Neural progenitor cell (in vitro differentiated cells): Measurements from ENCODE around the gene DRD2. TPM values are rescaled to one million over a fixed set of nuclear protein-coding genes. Genes with fewer than 3 reads are reported as not detected.

Experiments
- DNase-seq: peaks from one replicate; pipeline ENCODE4 v3.0.0-alpha.2; 2016; ENCODE audit warnings: low spot score
- H2AFZ ChIP-seq: fragments of 200-600 bp; sonication (generic); replicated peaks from 2 replicates; pipeline ENCODE4 v1.6.1; 2016; ENCODE audit warnings: antibody characterized with exemption
- H3F3A ChIP-seq: fragments of 200-600 bp; sonication (generic); 2 replicates; pipeline ENCODE4 v1.6.1; 2016; ENCODE audit warnings: antibody characterized with exemption, low read depth
- H3K27ac ChIP-seq: fragments of 200-600 bp; sonication (generic); 2 replicates; pipeline ENCODE4 v1.5.1; 2016; ENCODE audit warnings: mild to moderate bottlenecking
- H3K27me3 ChIP-seq: fragments of 200-600 bp; sonication (generic); 2 replicates; pipeline ENCODE4 v1.6.1; 2016; ENCODE audit warnings: mild to moderate bottlenecking, moderate library complexity
- H3K36me3 ChIP-seq: fragments of 200-600 bp; sonication (generic); 2 replicates; pipeline ENCODE4 v1.5.1; 2016
- H3K4me1 ChIP-seq: fragments of 200-600 bp; sonication (generic); 2 replicates; pipeline ENCODE4 v1.6.1; 2016; ENCODE audit warnings: mixed run types
- H3K4me2 ChIP-seq: fragments of 200-600 bp; sonication (generic); 2 replicates; pipeline ENCODE4 v1.6.1; 2016
- H3K4me3 ChIP-seq: fragments of 200-600 bp; sonication (generic); 2 replicates; pipeline ENCODE4 v1.5.1; 2016
- H3K79me2 ChIP-seq: fragments of 200-600 bp; sonication (generic); 2 replicates; pipeline ENCODE4 v1.6.1; 2016; ENCODE audit warnings: low read depth
- H3K9ac ChIP-seq: fragments of 200-600 bp; sonication (generic); 2 replicates; pipeline ENCODE4 v1.6.1; 2016
- H3K9me3 ChIP-seq: fragments of 200-600 bp; sonication (generic); 2 replicates; pipeline ENCODE4 v1.5.1; 2016; ENCODE audit warnings: low read depth
- H4K20me1 ChIP-seq: fragments of 200-600 bp; sonication (generic); 2 replicates; pipeline ENCODE4 v1.6.1; 2016; ENCODE audit warnings: low read depth
- H3K27ac Mint-ChIP-seq: 3 replicates; pipeline ENCODE4 v1.8.0; 2021; ENCODE audit warnings: mixed read lengths
- H3K27me3 Mint-ChIP-seq: 2 replicates; pipeline ENCODE4 v1.8.0; 2022; ENCODE audit warnings: low read depth, mild to moderate bottlenecking, inconsistent platforms, moderate library complexity, mixed read lengths; ENCODE audit not compliant: insufficient read depth
- H3K36me3 Mint-ChIP-seq: 3 replicates; pipeline ENCODE4 v1.8.0; 2021; ENCODE audit warnings: mixed read lengths
- H3K4me1 Mint-ChIP-seq: 3 replicates; pipeline ENCODE4 v1.8.0; 2021; ENCODE audit warnings: mixed read lengths
- H3K4me3 Mint-ChIP-seq: 3 replicates; pipeline ENCODE4 v1.8.0; 2021; ENCODE audit warnings: mild to moderate bottlenecking, moderate library complexity, mixed read lengths
- H3K9me3 Mint-ChIP-seq: 3 replicates; pipeline ENCODE4 v1.8.0; 2020; ENCODE audit warnings: mixed read lengths
- CTCF ChIP-seq: fragments of 200-600 bp; sonication (generic); IDR thresholded peaks from 2 replicates; pipeline ENCODE4 v1.5.1; 2017; ENCODE audit warnings: antibody characterized with exemption, mild to moderate bottlenecking
- EZH2 ChIP-seq: fragments of 200-600 bp; sonication (generic); IDR thresholded peaks from 2 replicates; pipeline ENCODE4 v1.6.1; 2017; ENCODE audit warnings: antibody characterized with exemption, mild to moderate bottlenecking, moderate library complexity
- EZH2phosphoT487 ChIP-seq: fragments of 200-600 bp; sonication (generic); IDR thresholded peaks from 2 replicates; pipeline ENCODE4 v1.6.1; 2017; ENCODE audit warnings: antibody characterized with exemption
- total RNA-seq: library from RNA; depleted of rRNA; stranded (reverse); fragments of >200 nt; gene quantifications from 2 replicates; pipeline ENCODE4 v1.2.3, GENCODE V29; 2015; ENCODE audit warnings: low replicate concordance

Gene DRD2
- total RNA-seq, 1 donor from 2014 or later = 0.21 TPM

- no peaks in the 10 kb centered on the region for H3K4me1 ChIP-seq
- no peak overlapping the region for H3K4me2 ChIP-seq
- no peak for DNase-seq
- H3K27ac ChIP-seq = no peak overlapping the region
- no peak overlapping the region for H3K9ac ChIP-seq
- Mint-ChIP-seq H3K36me3 (no peaks in the 10 kb centered on the region), H3K27ac (no peak overlapping the region), H3K27me3 (peaks cover 5% of the 10 kb centered on the region), H3K4me3 (no peak overlapping the region), H3K4me1 (no peaks in the 10 kb centered on the region), H3K9me3 (no peaks in the 10 kb centered on the region)
- H3K9me3 ChIP-seq = no peaks in the 10 kb centered on the region
- TF ChIP-seq EZH2phosphoT487 = no peak
- no peak for TF ChIP-seq CTCF
- TF ChIP-seq EZH2 = no peak
- no peaks in the 10 kb centered on the region for H3F3A ChIP-seq
- no peak overlapping the region for H3K4me3 ChIP-seq
- H3K27me3 ChIP-seq = no peaks in the 10 kb centered on the region
- no peaks in the 10 kb centered on the region for H3K36me3 ChIP-seq
- no peaks in the 10 kb centered on the region for H3K79me2 ChIP-seq
- H4K20me1 ChIP-seq = no peaks in the 10 kb centered on the region
- H2AFZ ChIP-seq = no peak overlapping the region
Measured at GRCh38 chr11:113420808-113421207, 54.4 kb downstream of the DRD2 start.

DNA sequence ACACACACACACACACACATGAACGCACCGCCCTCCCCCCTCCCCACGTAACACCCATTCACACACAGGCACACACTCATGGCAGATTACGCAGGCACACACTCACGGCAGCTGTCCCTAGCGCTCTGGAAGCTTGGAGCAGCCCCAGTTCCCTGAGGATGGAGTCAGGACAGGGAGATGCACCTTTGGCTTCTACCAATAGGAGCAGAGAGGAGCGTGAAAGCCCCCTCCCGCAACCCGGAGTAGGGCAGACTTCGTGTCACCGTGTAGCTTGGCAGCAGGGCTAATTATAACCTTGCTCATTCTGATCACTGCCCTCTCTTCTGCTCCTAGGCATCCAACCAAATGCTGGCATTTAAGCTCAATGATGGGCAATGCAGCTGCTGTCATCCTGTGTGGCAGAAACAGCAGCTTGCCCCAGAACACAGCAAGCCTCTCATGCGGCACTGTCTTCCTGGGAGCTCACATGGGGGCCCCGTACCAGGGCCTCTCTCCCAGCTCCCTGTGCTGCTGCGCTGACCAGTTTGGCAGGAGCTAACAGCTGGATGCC is 55.7 kb downstream of the DRD2 start:
- Histone ChIP-seq H3K4me2 (no peak overlapping the region), H3K27me3 (no peaks in the 10 kb centered on the region), H3F3A (no peaks in the 10 kb centered on the region), H4K20me1 (no peaks in the 10 kb centered on the region), H2AFZ (no peak overlapping the region), H3K9me3 (no peaks in the 10 kb centered on the region), H3K9ac (no peak overlapping the region), H3K79me2 (no peaks in the 10 kb centered on the region), H3K4me1 (no peaks in the 10 kb centered on the region), H3K27ac (no peak overlapping the region), H3K36me3 (no peaks in the 10 kb centered on the region), H3K4me3 (no peak overlapping the region)
- TF ChIP-seq CTCF (no peak), EZH2 (no peak), EZH2phosphoT487 (no peak)
- Mint-ChIP-seq H3K27me3 (peaks cover 5% of the 10 kb centered on the region), H3K36me3 (no peaks in the 10 kb centered on the region), H3K4me1 (no peaks in the 10 kb centered on the region), H3K9me3 (no peaks in the 10 kb centered on the region), H3K4me3 (no peak overlapping the region), H3K27ac (no peak overlapping the region)
- DNase-seq = no peak

DNA sequence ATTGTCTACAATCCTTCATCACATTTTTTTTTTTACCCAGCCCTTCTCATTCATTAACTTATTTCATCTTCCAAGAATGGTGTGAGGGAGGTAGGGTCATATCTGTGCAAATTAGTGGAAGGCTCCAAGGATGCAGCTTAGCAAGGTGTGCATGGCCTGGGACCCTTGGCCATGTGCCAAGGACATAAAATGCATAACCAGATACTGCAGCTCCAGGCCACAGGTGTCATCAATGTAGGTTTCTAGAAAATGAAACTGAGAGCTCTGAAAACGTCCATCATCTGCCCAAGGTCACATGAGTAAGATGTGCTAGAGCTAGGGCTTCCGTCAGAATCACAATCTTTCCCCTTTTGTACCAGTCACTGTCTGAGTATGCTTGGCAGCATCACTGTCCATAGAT is 57.8 kb downstream of the DRD2 start:
- H3K79me2 ChIP-seq = no peaks in the 10 kb centered on the region
- H3K9me3 ChIP-seq = no peaks in the 10 kb centered on the region
- no peak overlapping the region for H3K4me3 ChIP-seq
- no peaks in the 10 kb centered on the region for H3F3A ChIP-seq
- TF ChIP-seq EZH2phosphoT487 = no peak
- Mint-ChIP-seq H3K4me1 (no peaks in the 10 kb centered on the region), H3K27ac (no peak overlapping the region), H3K36me3 (no peaks in the 10 kb centered on the region), H3K9me3 (no peaks in the 10 kb centered on the region), H3K27me3 (peaks cover 2% of the 10 kb centered on the region), H3K4me3 (no peak overlapping the region)
- H4K20me1 ChIP-seq = no peaks in the 10 kb centered on the region
- no peaks in the 10 kb centered on the region for H3K4me1 ChIP-seq
- no peak overlapping the region for H3K27ac ChIP-seq
- no peak overlapping the region for H3K4me2 ChIP-seq
- H2AFZ ChIP-seq = no peak overlapping the region
- DNase-seq = no peak
- no peak overlapping the region for H3K9ac ChIP-seq
- H3K27me3 ChIP-seq = no peaks in the 10 kb centered on the region
- no peaks in the 10 kb centered on the region for H3K36me3 ChIP-seq

DNA sequence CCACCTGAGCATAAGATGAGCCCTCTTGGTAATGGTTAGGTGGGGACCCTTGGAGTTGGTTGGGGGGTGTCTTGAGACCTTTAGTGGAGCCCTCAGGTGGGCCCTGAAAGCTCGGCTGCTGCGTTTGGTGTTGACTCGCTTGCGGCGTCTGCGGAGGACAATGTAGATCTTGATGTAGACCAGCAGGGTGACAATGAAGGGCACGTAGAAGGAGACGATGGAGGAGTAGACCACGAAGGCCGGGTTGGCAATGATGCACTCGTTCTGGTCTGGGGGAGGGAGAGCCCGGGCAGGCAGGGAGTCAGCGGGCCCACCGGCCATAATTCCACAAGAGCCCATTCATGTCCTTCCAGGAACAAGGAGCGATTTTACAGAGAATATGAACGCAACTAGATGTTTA is 59.9 kb downstream of the DRD2 start:
- no peaks in the 10 kb centered on the region for H3K9me3 ChIP-seq
- Mint-ChIP-seq H3K4me1 (no peaks in the 10 kb centered on the region), H3K27me3 (peaks cover 2% of the 10 kb centered on the region)

More for the DNA sequence above, 59.9 kb downstream of the DRD2 start:
- Histone ChIP-seq H3K36me3 (no peaks in the 10 kb centered on the region), H3F3A (no peaks in the 10 kb centered on the region), H3K4me3 (no peak overlapping the region), H3K79me2 (no peaks in the 10 kb centered on the region), H3K4me2 (no peak overlapping the region), H3K9ac (no peak overlapping the region), H3K27ac (no peak overlapping the region), H4K20me1 (no peaks in the 10 kb centered on the region), H3K27me3 (no peaks in the 10 kb centered on the region), H2AFZ (no peak overlapping the region), H3K4me1 (no peaks in the 10 kb centered on the region)
- no peak overlapping the region for H3K27ac Mint-ChIP-seq
- H3K4me3 Mint-ChIP-seq = no peak overlapping the region
- no peak for TF ChIP-seq EZH2phosphoT487
- no peak for TF ChIP-seq EZH2
- TF ChIP-seq CTCF = no peak
- no peak for DNase-seq
- H3K36me3 Mint-ChIP-seq = no peaks in the 10 kb centered on the region
- H3K9me3 Mint-ChIP-seq = no peaks in the 10 kb centered on the region
